Panc1 (cell line): ENCODE measurements around the gene TRIL.

Source experiments
- POLR2AphosphoS5 ChIP-seq: IDR thresholded peaks from 2 replicates; pipeline ENCODE4 v1.6.1; 2012; ENCODE audit warnings: mild to moderate bottlenecking, low read depth, low read length, moderate library complexity
- SIN3A ChIP-seq: IDR thresholded peaks from 2 replicates; pipeline ENCODE4 v1.6.1; 2012; ENCODE audit warnings: low read depth, mild to moderate bottlenecking, low read length, moderate library complexity, borderline replicate concordance; ENCODE audit not compliant: insufficient read depth
- TF ChIP-seq, protein P1 (sequence below): fragments of 450-650 bp; IDR thresholded peaks from 2 replicates; pipeline ENCODE4 v1.5.1; 2017; ENCODE audit warnings: mild to moderate bottlenecking
- TF ChIP-seq, protein P2 (sequence below), 2 experiments: IDR thresholded peaks; 2 replicates each; pipeline ENCODE4 v1.6.1; 2011 to 2012; ENCODE audit warnings: low read depth in 2 of 2, control low read depth in 1 of 2, low read length in 1 of 2, mild to moderate bottlenecking in 1 of 2, moderate library complexity in 1 of 2; ENCODE audit not compliant: insufficient read depth in 1 of 2

DNA sequence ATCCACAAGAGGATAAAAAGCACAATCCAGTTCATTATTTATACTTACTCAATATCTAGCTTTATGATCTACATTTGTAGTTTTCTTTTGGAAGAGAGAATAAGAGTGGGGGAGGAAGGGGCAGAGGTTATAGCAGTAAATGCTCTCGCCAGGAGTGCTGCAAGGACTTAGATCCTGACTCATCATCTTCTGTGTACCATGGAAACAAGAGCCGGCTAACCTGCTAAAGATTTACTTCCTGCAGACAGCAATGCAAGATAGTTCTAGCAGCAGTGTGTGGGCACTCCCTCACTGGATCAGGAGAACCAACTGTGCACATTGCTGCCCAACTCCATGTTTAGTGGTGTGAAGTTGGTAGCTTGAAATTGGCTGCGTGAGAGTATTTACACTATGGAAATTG, 47.7 kb upstream of the TRIL start:
- TF ChIP-seq, protein P1, sequence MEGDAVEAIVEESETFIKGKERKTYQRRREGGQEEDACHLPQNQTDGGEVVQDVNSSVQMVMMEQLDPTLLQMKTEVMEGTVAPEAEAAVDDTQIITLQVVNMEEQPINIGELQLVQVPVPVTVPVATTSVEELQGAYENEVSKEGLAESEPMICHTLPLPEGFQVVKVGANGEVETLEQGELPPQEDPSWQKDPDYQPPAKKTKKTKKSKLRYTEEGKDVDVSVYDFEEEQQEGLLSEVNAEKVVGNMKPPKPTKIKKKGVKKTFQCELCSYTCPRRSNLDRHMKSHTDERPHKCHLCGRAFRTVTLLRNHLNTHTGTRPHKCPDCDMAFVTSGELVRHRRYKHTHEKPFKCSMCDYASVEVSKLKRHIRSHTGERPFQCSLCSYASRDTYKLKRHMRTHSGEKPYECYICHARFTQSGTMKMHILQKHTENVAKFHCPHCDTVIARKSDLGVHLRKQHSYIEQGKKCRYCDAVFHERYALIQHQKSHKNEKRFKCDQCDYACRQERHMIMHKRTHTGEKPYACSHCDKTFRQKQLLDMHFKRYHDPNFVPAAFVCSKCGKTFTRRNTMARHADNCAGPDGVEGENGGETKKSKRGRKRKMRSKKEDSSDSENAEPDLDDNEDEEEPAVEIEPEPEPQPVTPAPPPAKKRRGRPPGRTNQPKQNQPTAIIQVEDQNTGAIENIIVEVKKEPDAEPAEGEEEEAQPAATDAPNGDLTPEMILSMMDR: no peak
- TF ChIP-seq POLR2AphosphoS5 (no peak), SIN3A (no peak)
- TF ChIP-seq, protein P2, sequence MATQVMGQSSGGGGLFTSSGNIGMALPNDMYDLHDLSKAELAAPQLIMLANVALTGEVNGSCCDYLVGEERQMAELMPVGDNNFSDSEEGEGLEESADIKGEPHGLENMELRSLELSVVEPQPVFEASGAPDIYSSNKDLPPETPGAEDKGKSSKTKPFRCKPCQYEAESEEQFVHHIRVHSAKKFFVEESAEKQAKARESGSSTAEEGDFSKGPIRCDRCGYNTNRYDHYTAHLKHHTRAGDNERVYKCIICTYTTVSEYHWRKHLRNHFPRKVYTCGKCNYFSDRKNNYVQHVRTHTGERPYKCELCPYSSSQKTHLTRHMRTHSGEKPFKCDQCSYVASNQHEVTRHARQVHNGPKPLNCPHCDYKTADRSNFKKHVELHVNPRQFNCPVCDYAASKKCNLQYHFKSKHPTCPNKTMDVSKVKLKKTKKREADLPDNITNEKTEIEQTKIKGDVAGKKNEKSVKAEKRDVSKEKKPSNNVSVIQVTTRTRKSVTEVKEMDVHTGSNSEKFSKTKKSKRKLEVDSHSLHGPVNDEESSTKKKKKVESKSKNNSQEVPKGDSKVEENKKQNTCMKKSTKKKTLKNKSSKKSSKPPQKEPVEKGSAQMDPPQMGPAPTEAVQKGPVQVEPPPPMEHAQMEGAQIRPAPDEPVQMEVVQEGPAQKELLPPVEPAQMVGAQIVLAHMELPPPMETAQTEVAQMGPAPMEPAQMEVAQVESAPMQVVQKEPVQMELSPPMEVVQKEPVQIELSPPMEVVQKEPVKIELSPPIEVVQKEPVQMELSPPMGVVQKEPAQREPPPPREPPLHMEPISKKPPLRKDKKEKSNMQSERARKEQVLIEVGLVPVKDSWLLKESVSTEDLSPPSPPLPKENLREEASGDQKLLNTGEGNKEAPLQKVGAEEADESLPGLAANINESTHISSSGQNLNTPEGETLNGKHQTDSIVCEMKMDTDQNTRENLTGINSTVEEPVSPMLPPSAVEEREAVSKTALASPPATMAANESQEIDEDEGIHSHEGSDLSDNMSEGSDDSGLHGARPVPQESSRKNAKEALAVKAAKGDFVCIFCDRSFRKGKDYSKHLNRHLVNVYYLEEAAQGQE (IDR thresholded peaks at IDR 0.05; ENCODE audit: insufficient read depth in 1 of 2, low read depth in 2 of 2, low read length in 1 of 2): no peak
